Neuronal stem cell (in vitro differentiated cells): ENCODE data around the gene RNF13.

Experiments
- DNase-seq: peaks from one replicate; pipeline ENCODE4 v3.0.0-alpha.2; 2013; ENCODE audit warnings: low spot score
- H2AFZ ChIP-seq: one replicate; pipeline ENCODE4 v1.6.1; 2013; ENCODE audit warnings: mild to moderate bottlenecking, low read length, inconsistent platforms
- H2AK5ac ChIP-seq: 2 replicates; pipeline ENCODE4 v1.6.1; 2013; ENCODE audit warnings: low read depth, mild to moderate bottlenecking, inconsistent platforms, low read length, moderate library complexity, mixed read lengths
- H2BK120ac ChIP-seq: 2 replicates; pipeline ENCODE4 v1.6.1; 2013; ENCODE audit warnings: low read depth, mild to moderate bottlenecking, inconsistent platforms, low read length, moderate library complexity, mixed read lengths
- H2BK12ac ChIP-seq: one replicate; pipeline ENCODE4 v1.6.1; 2013; ENCODE audit warnings: low read length, inconsistent platforms
- H2BK15ac ChIP-seq: 2 replicates; pipeline ENCODE4 v1.6.1; 2013; ENCODE audit warnings: mild to moderate bottlenecking, low read length, inconsistent platforms, mixed read lengths
- H2BK5ac ChIP-seq: one replicate; pipeline ENCODE4 v1.6.1; 2013; ENCODE audit warnings: inconsistent platforms, mild to moderate bottlenecking, low read length, moderate library complexity
- H3K14ac ChIP-seq: one replicate; pipeline ENCODE4 v1.6.1; 2013; ENCODE audit warnings: low read length, inconsistent platforms
- H3K18ac ChIP-seq: 2 replicates; pipeline ENCODE4 v1.6.1; 2013; ENCODE audit warnings: low read length, inconsistent platforms
- H3K23ac ChIP-seq: 2 replicates; pipeline ENCODE4 v1.6.1; 2013; ENCODE audit warnings: low read depth, mild to moderate bottlenecking, mixed read lengths, low read length, inconsistent platforms; ENCODE audit not compliant: poor library complexity
- H3K27ac ChIP-seq: replicated peaks from 3 replicates; pipeline ENCODE4 v1.5.1; 2013; ENCODE audit warnings: low read length, inconsistent platforms
- H3K27me3 ChIP-seq, 3 experiments: 2 replicates each; pipeline ENCODE4 v1.6.1; 2013; ENCODE audit warnings: low read length in 3 of 3, mild to moderate bottlenecking in 2 of 3, inconsistent platforms in 1 of 3, low read depth in 1 of 3, mixed read lengths in 1 of 3, moderate library complexity in 1 of 3; ENCODE audit not compliant: control insufficient read depth in 3 of 3, insufficient read depth in 3 of 3
- H3K36me3 ChIP-seq, 2 donors: replicated peaks in 1 of 2; 2 replicates each; pipeline ENCODE4 v1.6.1; 2013; ENCODE audit warnings: low read length in 2 of 2; ENCODE audit not compliant: control insufficient read depth in 2 of 2, insufficient read depth in 2 of 2
- H3K4ac ChIP-seq: 2 replicates; pipeline ENCODE4 v1.6.1; 2013; ENCODE audit warnings: inconsistent platforms, mild to moderate bottlenecking, low read length, moderate library complexity
- H3K4me1 ChIP-seq, 2 donors: 1 replicate in 1 of 2; 2 replicates in 1 of 2; pipeline ENCODE4 v1.6.1; 2013; ENCODE audit warnings: low read length in 2 of 2, low read depth in 1 of 2; ENCODE audit not compliant: control insufficient read depth in 2 of 2, insufficient read depth in 1 of 2
- H3K4me2 ChIP-seq: one replicate; pipeline ENCODE4 v1.6.1; 2013; ENCODE audit warnings: mild to moderate bottlenecking, low read length, inconsistent platforms; ENCODE audit not compliant: insufficient read depth, poor library complexity, severe bottlenecking
- H3K4me3 ChIP-seq, 2 donors: 2 replicates each; pipeline ENCODE4 v1.5.1; 2013; ENCODE audit warnings: low read length in 2 of 2, mild to moderate bottlenecking in 2 of 2, inconsistent platforms in 1 of 2, moderate library complexity in 1 of 2
- H3K79me1 ChIP-seq: one replicate; pipeline ENCODE4 v1.6.1; 2013; ENCODE audit warnings: low read depth, mild to moderate bottlenecking, inconsistent platforms, low read length, moderate library complexity
- H3K9ac ChIP-seq: one replicate; pipeline ENCODE4 v1.6.1; 2013; ENCODE audit warnings: mild to moderate bottlenecking, low read depth, low read length, inconsistent platforms; ENCODE audit not compliant: poor library complexity
- H3K9me3 ChIP-seq, 2 donors: replicated peaks in 1 of 2; 2 replicates each; pipeline versions ENCODE3 to v1.6.1; 2013; ENCODE audit warnings: low read length in 2 of 2, mild to moderate bottlenecking in 2 of 2, inconsistent platforms in 1 of 2, low read depth in 1 of 2, mixed read lengths in 1 of 2, moderate library complexity in 1 of 2; ENCODE audit not compliant: control insufficient read depth in 2 of 2, insufficient read depth in 1 of 2
- H4K8ac ChIP-seq: one replicate; pipeline ENCODE4 v1.6.1; 2013; ENCODE audit warnings: low read depth, mild to moderate bottlenecking, inconsistent platforms, low read length, moderate library complexity
- H4K91ac ChIP-seq: one replicate; pipeline ENCODE4 v1.6.1; 2013; ENCODE audit warnings: low read length, low read depth, mild to moderate bottlenecking, inconsistent platforms; ENCODE audit not compliant: poor library complexity
- WGBS, 2 donors: extraction: QIAGEN DNeasy Blood & Tissue Kit; methylation state at CpG; one replicate each; pipeline ENCODE4 v1.1.7; 2013; ENCODE audit warnings: missing lambda C conversion rate in 2 of 2, mixed read lengths in 1 of 2; ENCODE audit not compliant: insufficient read length in 2 of 2, insufficient replicate concordance in 1 of 2; ENCODE audit errors: extremely low coverage in 2 of 2; 5-methylcytosine and 5-hydroxymethylcytosine counted together

The RNF13 gene

GRCh38 chr3:149906036-149906435 is 93.0 kb downstream of the RNF13 start:
- no peak overlapping the region for H3K27ac ChIP-seq
- H3K23ac ChIP-seq = no peak overlapping the region
- H2AFZ ChIP-seq = no peak overlapping the region
- no peak overlapping the region for H2BK5ac ChIP-seq
- no peak overlapping the region for H3K9ac ChIP-seq
- no peaks in the 10 kb centered on the region for H3K79me1 ChIP-seq
- H3K4me1 ChIP-seq = no peaks in the 10 kb centered on the region
- no peak overlapping the region for H3K4me3 ChIP-seq
- no peak overlapping the region for H3K4ac ChIP-seq
- no peak overlapping the region for H3K4me2 ChIP-seq
- H2BK15ac ChIP-seq = no peak overlapping the region
- H2AK5ac ChIP-seq = no peak overlapping the region
- no peak overlapping the region for H4K91ac ChIP-seq
- H3K18ac ChIP-seq = no peak overlapping the region
- no peaks in the 10 kb centered on the region for H3K36me3 ChIP-seq
- H3K27me3 ChIP-seq = no peaks in the 10 kb centered on the region
- DNase-seq = no peak
- no peak overlapping the region for H2BK120ac ChIP-seq
- H4K8ac ChIP-seq = no peak overlapping the region
- H3K14ac ChIP-seq = no peak overlapping the region
- H3K9me3 ChIP-seq = no peaks in the 10 kb centered on the region
- no peak overlapping the region for H2BK12ac ChIP-seq

GRCh38 chr3:149908424-149908957 is 95.5 kb downstream of the RNF13 start:
- Histone ChIP-seq H2BK120ac (no peak overlapping the region), H2AK5ac (no peak overlapping the region), H3K9ac (no peak overlapping the region), H3K9me3 (no peaks in the 10 kb centered on the region), H4K8ac (no peak overlapping the region), H3K4me2 (no peak overlapping the region), H2BK12ac (no peak overlapping the region), H3K27me3 (no peaks in the 10 kb centered on the region), H3K36me3 (no peaks in the 10 kb centered on the region), H3K79me1 (no peaks in the 10 kb centered on the region), H2BK5ac (no peak overlapping the region), H3K14ac (no peak overlapping the region), H3K27ac (no peak overlapping the region), H3K4me3 (no peak overlapping the region), H2AFZ (no peak overlapping the region), H4K91ac (no peak overlapping the region), H2BK15ac (no peak overlapping the region), H3K23ac (no peak overlapping the region), H3K18ac (no peak overlapping the region), H3K4me1 (no peaks in the 10 kb centered on the region), H3K4ac (no peak overlapping the region)
- no peak for DNase-seq

GRCh38 chr3:149909923-149910322 is 96.9 kb downstream of the RNF13 start:
- H3K4me1 ChIP-seq = no peaks in the 10 kb centered on the region
- no peak overlapping the region for H3K4ac ChIP-seq

GRCh38 chr3:149917124-149917667 is 104.2 kb downstream of the RNF13 start:
- Histone ChIP-seq H2BK120ac (no peak overlapping the region), H3K79me1 (no peaks in the 10 kb centered on the region), H3K4me3 (no peak overlapping the region), H3K4ac (no peak overlapping the region), H3K9ac (no peak overlapping the region), H2AK5ac (no peak overlapping the region), H3K36me3 (no peaks in the 10 kb centered on the region), H3K9me3 (peaks cover 0 to 2% of the 10 kb centered on the region in 2 donors), H3K14ac (no peak overlapping the region), H4K91ac (no peak overlapping the region), H3K4me2 (no peak overlapping the region), H3K18ac (no peak overlapping the region), H2BK5ac (no peak overlapping the region), H3K23ac (no peak overlapping the region), H4K8ac (no peak overlapping the region), H2BK15ac (no peak overlapping the region), H2BK12ac (no peak overlapping the region), H3K4me1 (no peaks in the 10 kb centered on the region), H2AFZ (no peak overlapping the region), H3K27me3 (no peaks in the 10 kb centered on the region), H3K27ac (no peak overlapping the region)
- no peak for DNase-seq
- no CpG with 5 or more reads among the region's 5 CpGs for WGBS, 2 donors

More at GRCh38 chr3:149909923-149910322, 96.9 kb downstream of the RNF13 start:
- Histone ChIP-seq H4K8ac (no peak overlapping the region), H3K9me3 (no peaks in the 10 kb centered on the region), H3K4me2 (no peak overlapping the region), H3K9ac (no peak overlapping the region), H3K18ac (no peak overlapping the region), H2AK5ac (no peak overlapping the region), H3K27me3 (no peaks in the 10 kb centered on the region), H3K14ac (no peak overlapping the region), H2BK15ac (no peak overlapping the region), H3K4me3 (no peak overlapping the region), H2AFZ (no peak overlapping the region), H3K36me3 (no peaks in the 10 kb centered on the region), H3K23ac (no peak overlapping the region), H3K79me1 (no peaks in the 10 kb centered on the region), H2BK5ac (no peak overlapping the region), H3K27ac (no peak overlapping the region), H2BK120ac (no peak overlapping the region), H2BK12ac (no peak overlapping the region), H4K91ac (no peak overlapping the region)
- DNase-seq = no peak
- no CpG with 5 or more reads among the region's 4 CpGs for WGBS, 2 donors
